Gastrocnemius medialis (tissue), 4 donors: ENCODE data around the gene PTDSS2.

ENCODE experiments used
- CTCF ChIP-seq, 5 experiments: fragments of 450-650 bp in 3 of 5; fragments of 200-600 bp in 2 of 5; sonication (generic) in 2 of 5; IDR thresholded peaks in 4 of 5; conservative IDR thresholded peaks in 1 of 5; 1 replicate in 4 of 5; 2 replicates in 1 of 5; pipeline ENCODE4 v1.5.1; 2016 to 2019; ENCODE audit warnings: antibody characterized with exemption in 5 of 5, mild to moderate bottlenecking in 3 of 5, moderate library complexity in 3 of 5
- POLR2A ChIP-seq, 2 donors: fragments of 450-650 bp; IDR thresholded peaks; one replicate each; pipeline ENCODE4 v1.6.1; 2017; ENCODE audit warnings: antibody characterized with exemption in 2 of 2, mild to moderate bottlenecking in 2 of 2, moderate library complexity in 2 of 2

- no peak for TF ChIP-seq CTCF (IDR thresholded peaks at IDR 0.05 in 4 of 5, conservative IDR thresholded peaks at IDR 0.05 in 1 of 5)
- no peak for TF ChIP-seq POLR2A (IDR thresholded peaks at IDR 0.05)
Measured at GRCh38 chr11:452203-452744, 2.2 kb downstream of the PTDSS2 start.
